GM08714 (cell line): ENCODE data around the gene CFAP61.
"Not testable (repeated sequence)": the region's sequence is repeated elsewhere in the genome, so short reads cannot be mapped to it uniquely, and the experiment has no call there.

Source experiments
- H3K4me3 ChIP-seq: fragments of 200-500 bp; sonication (Bioruptor generic); 2 replicates; pipeline ENCODE4 v1.5.1; 2014; ENCODE audit warnings: mild to moderate bottlenecking, low read length, inconsistent platforms
- ZNF274 ChIP-seq: IDR thresholded peaks from 2 replicates; pipeline ENCODE4 v1.6.1; 2012; ENCODE audit warnings: mild to moderate bottlenecking, low read depth, low read length

The CFAP61 gene

GRCh38 chr20:20211988-20212518, 159.7 kb downstream of the CFAP61 start:
- no peak for TF ChIP-seq ZNF274
- no peak overlapping the region for H3K4me3 ChIP-seq

- no peak overlapping the region for H3K4me3 ChIP-seq
- no peak for TF ChIP-seq ZNF274
These were observed 160.4 kb downstream of the CFAP61 start for GRCh38 chr20:20212675-20213096.

- no peak for TF ChIP-seq ZNF274
These were observed 161.3 kb downstream of the CFAP61 start for GRCh38 chr20:20213526-20214121.

GRCh38 chr20:20214757-20215275, 162.5 kb downstream of the CFAP61 start:
- no peak overlapping the region for H3K4me3 ChIP-seq
- no peak for TF ChIP-seq ZNF274

More at GRCh38 chr20:20213526-20214121, 161.3 kb downstream of the CFAP61 start:
- no peak overlapping the region for H3K4me3 ChIP-seq

- no peak overlapping the region for H3K4me3 ChIP-seq
- TF ChIP-seq ZNF274 = no peak
These were observed 163.8 kb downstream of the CFAP61 start for GRCh38 chr20:20215976-20216727.

DNA sequence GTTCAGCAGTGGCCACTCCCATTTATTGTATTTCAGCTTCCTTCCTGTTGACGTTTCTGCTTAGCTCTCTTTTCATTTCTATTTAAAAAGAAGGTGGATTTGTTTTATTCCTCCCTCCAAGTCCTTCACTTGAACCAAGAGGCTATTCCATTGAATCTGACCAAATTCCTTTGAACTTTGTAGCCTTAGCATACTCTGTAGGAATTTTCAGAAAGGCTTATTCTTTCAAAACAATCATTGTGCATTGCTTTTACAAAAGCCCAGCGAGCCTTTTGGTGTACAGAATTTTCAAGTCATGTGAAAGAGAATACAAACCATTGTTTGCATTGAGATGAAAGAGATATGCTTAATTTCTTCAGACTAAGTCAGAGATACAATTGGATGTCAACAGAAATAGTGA, 164.6 kb downstream of the CFAP61 start:
- TF ChIP-seq ZNF274 = no peak
- H3K4me3 ChIP-seq = no peak overlapping the region

DNA sequence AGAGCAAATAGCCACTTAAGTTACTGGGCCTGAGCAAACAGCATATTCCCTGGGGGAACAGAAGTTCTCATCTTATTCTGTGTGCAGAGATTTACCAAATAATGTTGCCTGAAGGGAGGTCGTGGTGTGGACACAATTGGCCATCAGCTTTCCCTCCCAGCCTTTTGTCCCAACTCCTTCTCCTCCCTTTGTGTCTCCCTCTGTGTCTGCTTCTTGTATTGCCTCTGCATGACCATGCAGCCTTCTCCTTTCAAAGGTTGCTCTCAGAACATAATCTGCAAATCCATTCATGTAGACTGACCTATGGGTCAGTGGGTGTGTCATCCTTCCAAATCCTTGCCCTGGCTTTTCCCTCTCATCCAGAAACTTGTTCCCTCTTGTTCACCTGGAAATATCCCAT, 165.3 kb downstream of the CFAP61 start:
- TF ChIP-seq ZNF274 = no peak
- H3K4me3 ChIP-seq = no peak overlapping the region

DNA sequence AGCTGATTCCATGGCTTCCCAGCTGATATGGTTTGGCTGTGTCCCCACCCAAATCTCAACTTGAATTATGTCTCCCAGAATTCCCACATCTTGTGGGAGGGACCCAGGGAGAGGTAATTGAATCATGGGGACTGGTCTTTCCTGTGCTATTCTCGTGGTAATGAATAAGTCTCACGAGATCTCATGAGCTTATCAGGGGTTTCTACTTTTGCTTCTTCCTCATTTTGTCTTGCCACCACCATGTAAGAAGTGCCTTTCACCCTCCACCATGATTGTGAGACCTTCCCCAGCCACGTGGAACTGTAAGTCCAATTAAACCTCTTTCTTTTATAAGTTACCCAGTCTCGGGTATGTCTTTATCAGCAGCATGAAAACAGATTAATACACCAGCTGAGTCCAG, 165.8 kb downstream of the CFAP61 start:
- H3K4me3 ChIP-seq = not testable (repeated sequence)

DNA sequence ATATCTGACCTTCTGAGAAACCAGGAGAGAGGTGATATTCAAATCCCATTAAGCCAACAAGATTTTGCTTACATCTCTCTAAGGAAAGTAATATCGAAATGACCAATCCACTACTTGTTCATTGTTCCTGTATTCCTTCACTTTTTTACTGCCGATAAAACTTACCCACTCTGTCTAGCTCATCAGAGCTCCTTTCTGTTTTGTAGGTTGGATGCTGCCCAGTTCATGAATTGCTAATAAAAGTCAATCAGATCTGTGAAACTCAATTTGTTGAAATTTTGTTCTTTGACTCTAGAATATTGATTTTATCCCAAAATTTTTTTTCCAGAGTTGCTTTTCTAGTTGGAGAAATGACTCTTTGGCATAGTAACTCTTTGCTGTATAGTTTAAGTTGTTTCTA, 166.7 kb downstream of the CFAP61 start:
- no peak overlapping the region for H3K4me3 ChIP-seq
- no peak for TF ChIP-seq ZNF274

DNA sequence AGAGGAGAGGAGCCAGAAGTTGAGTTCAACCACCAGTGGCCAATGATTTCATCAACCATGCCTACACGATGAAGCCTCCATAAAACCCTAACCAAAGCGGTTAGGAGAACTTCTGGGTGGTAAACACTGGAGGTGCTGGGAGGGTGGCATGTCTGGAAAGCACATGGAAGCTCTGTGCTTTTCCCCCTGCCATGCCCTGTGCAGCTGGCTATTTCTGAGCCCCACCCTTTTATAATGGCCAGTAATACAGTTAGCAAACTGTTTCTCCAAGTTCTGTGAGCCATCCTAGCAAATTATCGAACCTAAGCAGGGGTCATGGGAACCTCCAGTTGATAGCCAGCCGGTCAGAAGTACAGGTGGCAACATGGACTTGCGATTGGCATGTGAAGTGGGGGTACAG, 167.8 kb downstream of the CFAP61 start:
- TF ChIP-seq ZNF274 = no peak
- no peak overlapping the region for H3K4me3 ChIP-seq

DNA sequence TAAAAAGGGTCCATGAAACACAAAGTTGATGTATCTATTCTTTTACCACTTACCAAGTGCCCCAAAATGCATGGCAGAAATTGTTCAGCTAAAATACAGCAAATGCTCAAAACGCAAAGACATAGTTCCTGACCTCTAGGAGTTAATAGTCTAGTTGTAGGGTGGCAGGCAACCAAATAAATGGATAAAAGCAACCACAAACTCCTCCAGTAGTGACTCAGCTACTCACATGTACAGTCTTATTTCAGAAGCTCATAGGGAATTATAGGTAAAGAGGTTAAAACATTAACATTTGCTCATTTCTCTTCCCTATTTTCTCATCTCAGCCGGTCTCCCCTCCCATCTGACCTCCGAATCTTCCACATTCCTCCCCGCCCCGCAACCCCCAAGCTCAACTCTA, 171.6 kb downstream of the CFAP61 start:
- H3K4me3 ChIP-seq = no peak overlapping the region
- no peak for TF ChIP-seq ZNF274

DNA sequence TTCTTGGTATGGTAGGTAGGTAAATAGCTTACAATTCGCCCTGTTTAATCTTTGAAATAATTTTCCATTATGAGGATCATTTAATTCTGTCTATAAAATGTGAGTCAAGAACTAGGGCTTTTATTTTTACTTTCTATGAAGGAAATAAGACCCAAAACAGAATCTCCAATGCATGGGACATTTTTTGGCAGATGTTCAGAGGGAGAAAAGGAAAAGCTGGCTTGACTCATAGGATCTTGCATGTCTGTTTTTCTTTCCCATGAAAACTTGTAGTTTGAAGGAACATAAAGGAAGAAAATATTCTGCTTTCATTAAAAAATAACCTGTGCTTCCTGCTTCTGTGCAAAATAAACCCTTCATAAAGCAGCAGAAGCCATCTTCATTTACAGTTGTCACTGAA, 172.5 kb downstream of the CFAP61 start:
- no peak overlapping the region for H3K4me3 ChIP-seq
- TF ChIP-seq ZNF274 = no peak

GRCh38 chr20:20225325-20226043, 173.2 kb downstream of the CFAP61 start:
- H3K4me3 ChIP-seq = no peak overlapping the region
- no peak for TF ChIP-seq ZNF274

DNA sequence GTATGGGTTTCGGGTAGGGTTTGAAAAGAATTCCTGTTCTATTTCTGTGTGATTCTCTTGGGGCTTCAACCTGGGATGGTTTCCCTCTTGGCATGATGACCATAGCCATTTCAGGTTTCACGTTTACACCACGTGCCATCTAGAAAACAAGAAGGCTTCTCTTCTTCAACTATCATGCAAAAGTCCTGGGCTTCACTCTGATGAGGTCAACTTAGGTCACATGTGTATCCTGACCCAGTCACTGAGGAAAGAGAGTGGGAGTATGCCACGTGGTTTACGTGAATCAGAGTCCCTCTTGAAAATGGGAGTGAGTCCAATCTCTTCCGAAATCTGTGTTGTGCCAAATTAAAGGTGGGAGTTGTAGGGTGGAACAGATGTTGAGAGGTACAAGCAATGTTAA, 174.2 kb downstream of the CFAP61 start:
- no peak for TF ChIP-seq ZNF274
- H3K4me3 ChIP-seq = no peak overlapping the region
